Neural crest cell (in vitro differentiated cells): ENCODE measurements around the gene PUS3. TPM values are rescaled to one million over a fixed set of nuclear protein-coding genes. Genes with fewer than 3 reads are reported as not detected.

ENCODE experiments used
- DNase-seq: peaks from one replicate; pipeline ENCODE4 v3.0.0; 2021; ENCODE audit warnings: low read depth, mixed read lengths, low spot score
- H3K27ac Mint-ChIP-seq: one replicate; pipeline ENCODE4 v1.8.0; 2021; ENCODE audit warnings: mild to moderate bottlenecking, mixed read lengths; ENCODE audit not compliant: unreplicated experiment
- H3K27me3 Mint-ChIP-seq: 2 replicates; pipeline ENCODE4 v1.8.0; 2021; ENCODE audit warnings: low read depth, mild to moderate bottlenecking, mixed read lengths
- H3K36me3 Mint-ChIP-seq: 2 replicates; pipeline ENCODE4 v1.8.0; 2021; ENCODE audit warnings: low read depth, mild to moderate bottlenecking, mixed read lengths
- H3K4me1 Mint-ChIP-seq: 2 replicates; pipeline ENCODE4 v1.8.0; 2021; ENCODE audit warnings: mixed read lengths
- H3K4me3 Mint-ChIP-seq: one replicate; pipeline ENCODE4 v1.8.0; 2021; ENCODE audit warnings: mild to moderate bottlenecking, mixed read lengths
- H3K9me3 Mint-ChIP-seq: 2 replicates; pipeline ENCODE4 v1.8.0; 2021; ENCODE audit warnings: mixed read lengths
- total RNA-seq: library from RNA; stranded (reverse); gene quantifications from 2 replicates; pipeline ENCODE4 v1.2.1, GENCODE V29; 2021
- TF ChIP-seq, protein P1 (sequence below): fragments of 200-600 bp; sonication (generic); conservative IDR thresholded peaks from 2 replicates; pipeline ENCODE4 v1.5.0; 2021; ENCODE audit warnings: antibody characterized with exemption, mild to moderate bottlenecking

The PUS3 gene
- total RNA-seq, 1 donor from 2014 or later = 14.9 TPM

- peaks cover 5% of the 10 kb centered on the region for H3K9me3 Mint-ChIP-seq
- TF ChIP-seq, protein P1, sequence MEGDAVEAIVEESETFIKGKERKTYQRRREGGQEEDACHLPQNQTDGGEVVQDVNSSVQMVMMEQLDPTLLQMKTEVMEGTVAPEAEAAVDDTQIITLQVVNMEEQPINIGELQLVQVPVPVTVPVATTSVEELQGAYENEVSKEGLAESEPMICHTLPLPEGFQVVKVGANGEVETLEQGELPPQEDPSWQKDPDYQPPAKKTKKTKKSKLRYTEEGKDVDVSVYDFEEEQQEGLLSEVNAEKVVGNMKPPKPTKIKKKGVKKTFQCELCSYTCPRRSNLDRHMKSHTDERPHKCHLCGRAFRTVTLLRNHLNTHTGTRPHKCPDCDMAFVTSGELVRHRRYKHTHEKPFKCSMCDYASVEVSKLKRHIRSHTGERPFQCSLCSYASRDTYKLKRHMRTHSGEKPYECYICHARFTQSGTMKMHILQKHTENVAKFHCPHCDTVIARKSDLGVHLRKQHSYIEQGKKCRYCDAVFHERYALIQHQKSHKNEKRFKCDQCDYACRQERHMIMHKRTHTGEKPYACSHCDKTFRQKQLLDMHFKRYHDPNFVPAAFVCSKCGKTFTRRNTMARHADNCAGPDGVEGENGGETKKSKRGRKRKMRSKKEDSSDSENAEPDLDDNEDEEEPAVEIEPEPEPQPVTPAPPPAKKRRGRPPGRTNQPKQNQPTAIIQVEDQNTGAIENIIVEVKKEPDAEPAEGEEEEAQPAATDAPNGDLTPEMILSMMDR = no peak
- DNase-seq = no peak
- H3K4me3 Mint-ChIP-seq = peak overlapping the region; percentile 56
- H3K36me3 Mint-ChIP-seq = peaks cover 7% of the 10 kb centered on the region
- no peak overlapping the region for H3K27ac Mint-ChIP-seq
- H3K27me3 Mint-ChIP-seq = peaks cover 43% of the 10 kb centered on the region
- H3K4me1 Mint-ChIP-seq = peaks cover 21% of the 10 kb centered on the region
Measured at GRCh38 chr11:125904678-125905077, 1.7 kb upstream of the PUS3 start.

DNA sequence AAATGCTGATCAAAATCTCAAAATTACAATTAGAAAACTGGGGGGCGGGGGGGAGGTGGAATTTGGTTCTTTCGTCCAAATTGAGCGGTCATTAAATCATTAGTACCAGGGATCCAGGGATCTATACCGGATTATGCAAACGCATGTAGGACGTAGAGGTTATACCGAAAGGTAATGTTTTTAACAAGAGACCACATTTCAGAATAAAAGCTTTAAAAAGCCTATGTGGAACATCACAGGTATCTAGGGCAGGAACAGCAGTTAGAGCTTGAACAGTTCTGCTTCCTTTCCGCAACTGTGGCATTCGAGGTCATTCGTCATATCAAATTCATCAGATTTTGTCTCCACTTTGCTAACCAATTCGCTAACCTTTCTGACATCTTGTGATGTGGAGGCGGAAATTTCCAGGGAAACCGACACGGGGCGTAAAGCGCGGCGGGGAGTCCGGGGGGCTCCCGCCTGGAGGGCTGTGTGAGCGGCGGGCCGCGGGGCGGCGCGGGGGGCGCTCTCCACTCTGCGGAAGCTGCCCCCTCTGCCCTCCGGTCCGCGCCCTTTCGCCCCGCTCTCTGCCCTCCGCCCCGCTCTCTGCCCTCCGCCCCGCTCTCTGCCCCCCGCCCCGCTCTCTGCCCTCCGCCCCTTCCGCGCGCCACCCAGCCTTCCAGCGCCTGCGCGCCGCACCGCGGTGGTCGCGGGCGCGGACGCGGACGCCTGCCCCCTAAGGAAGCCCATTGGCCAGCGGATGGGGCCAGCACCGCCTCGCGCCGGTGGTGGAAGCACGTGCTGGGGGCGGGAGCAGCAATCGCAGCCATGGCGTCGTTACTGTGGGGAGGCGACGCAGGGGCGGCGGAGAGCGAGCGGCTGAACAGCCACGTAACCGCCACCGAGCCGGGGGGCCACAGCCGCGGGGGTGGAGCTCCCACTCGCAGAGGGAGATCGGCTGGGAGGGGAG lies 979 bp upstream of the PUS3 start, which contains the start of gene DDX25:
DDX25 (plus strand) TSS at position 798 of the 949 bp plus-strand sequence; CDS start at position 808, 10 bp downstream.
- TF ChIP-seq, protein P1 = no peak
- peaks cover 8% of the 10 kb centered on the region for H3K36me3 Mint-ChIP-seq
- peaks cover 41% of the 10 kb centered on the region for H3K27me3 Mint-ChIP-seq
- no peak within 1 kb of the TSS for H3K27ac Mint-ChIP-seq
- peak within 1 kb of the TSS; percentile 98 for H3K4me3 Mint-ChIP-seq
- H3K4me1 Mint-ChIP-seq = peaks cover 21% of the 10 kb centered on the region
- peak; percentile 63 for DNase-seq
- peaks cover 5% of the 10 kb centered on the region for H3K9me3 Mint-ChIP-seq

DNA sequence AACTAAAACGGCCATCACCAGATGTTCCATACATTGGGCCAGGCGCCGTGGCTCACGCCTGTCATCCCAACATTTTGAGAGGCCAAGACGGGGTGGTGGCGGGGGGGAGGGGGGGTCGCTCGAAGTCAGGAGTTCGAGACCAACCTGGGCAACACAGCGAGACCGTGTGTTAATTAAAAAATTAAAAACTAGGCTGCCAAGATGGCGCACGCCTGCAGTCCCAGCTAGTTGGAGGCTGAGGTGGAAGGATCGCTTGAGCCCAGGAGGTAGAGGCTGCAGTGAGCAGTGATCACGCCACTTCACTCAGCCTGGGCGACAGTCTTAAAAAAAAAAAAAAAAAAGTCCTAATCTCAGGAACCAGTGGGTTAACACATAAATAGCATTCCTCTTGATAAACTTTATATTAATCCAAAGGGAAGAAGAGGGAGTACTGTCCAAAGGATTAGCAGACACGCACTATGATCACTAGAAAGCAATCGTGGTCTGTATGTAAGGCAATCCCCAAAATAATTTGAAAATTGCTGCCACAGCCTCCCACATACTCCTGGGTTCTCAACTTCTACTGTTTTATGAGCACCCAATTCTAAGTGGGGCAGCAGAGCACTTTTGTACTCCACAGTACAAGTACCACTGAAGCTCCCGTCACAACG lies 604 bp downstream of the PUS3 start:
- peaks cover 5% of the 10 kb centered on the region for H3K9me3 Mint-ChIP-seq
- DNase-seq = no peak
- TF ChIP-seq, protein P1 = no peak
- H3K27ac Mint-ChIP-seq = peak overlapping the region; percentile 86
- H3K4me1 Mint-ChIP-seq = peaks cover 21% of the 10 kb centered on the region
- H3K27me3 Mint-ChIP-seq = peaks cover 26% of the 10 kb centered on the region
- H3K4me3 Mint-ChIP-seq = peak overlapping the region; percentile 98
- peaks cover 8% of the 10 kb centered on the region for H3K36me3 Mint-ChIP-seq

- no peak for DNase-seq
- peaks cover 5% of the 10 kb centered on the region for H3K9me3 Mint-ChIP-seq
- TF ChIP-seq, protein P1 = no peak
- H3K27me3 Mint-ChIP-seq = peaks cover 24% of the 10 kb centered on the region
- peaks cover 21% of the 10 kb centered on the region for H3K4me1 Mint-ChIP-seq
- H3K4me3 Mint-ChIP-seq = peak overlapping the region; percentile 87
- no peak overlapping the region for H3K27ac Mint-ChIP-seq
- H3K36me3 Mint-ChIP-seq = peaks cover 8% of the 10 kb centered on the region
Measured at GRCh38 chr11:125901872-125902271, 1.1 kb downstream of the PUS3 start.

DNA sequence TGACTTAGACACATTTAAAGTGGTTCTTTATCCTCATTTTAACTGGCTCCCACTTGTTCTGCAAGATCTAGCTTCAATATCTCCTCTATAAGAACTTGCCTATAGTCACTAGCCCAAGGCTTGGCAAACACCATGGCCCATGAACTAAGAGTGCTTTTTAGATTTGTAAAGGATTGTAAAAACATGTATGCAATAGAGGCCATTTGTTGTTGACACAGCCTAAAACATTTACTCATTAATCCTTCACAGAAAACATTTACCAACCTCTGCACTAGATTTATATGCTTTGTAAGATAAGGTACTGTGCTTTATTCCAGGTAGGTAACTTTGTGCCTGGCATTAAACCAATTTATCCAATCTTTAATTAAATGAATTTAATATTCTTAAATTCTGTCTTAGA lies 10.0 kb downstream of the PUS3 start:
- DNase-seq = no peak
- H3K27ac Mint-ChIP-seq = no peak overlapping the region
- peaks cover 11% of the 10 kb centered on the region for H3K4me1 Mint-ChIP-seq
- no peaks in the 10 kb centered on the region for H3K9me3 Mint-ChIP-seq
- no peaks in the 10 kb centered on the region for H3K27me3 Mint-ChIP-seq
- TF ChIP-seq, protein P1 = no peak
- peaks cover 3% of the 10 kb centered on the region for H3K36me3 Mint-ChIP-seq
- no peak overlapping the region for H3K4me3 Mint-ChIP-seq
